A172 (cell line): ENCODE measurements around the gene ADGRG3. TPM values are rescaled to one million over a fixed set of nuclear protein-coding genes. Genes with fewer than 3 reads are reported as not detected.

ENCODE experiments used
- DNase-seq: peaks from one replicate; pipeline ENCODE4 v3.0.0-alpha.2; 2015; ENCODE audit warnings: low spot score
- total RNA-seq: library from RNA; depleted of rRNA; stranded (reverse); fragments of >200 nt; shearing (Covaris generic); gene quantifications from 2 replicates; pipeline ENCODE4 v1.2.3, GENCODE V29; 2014

Gene ADGRG3
- total RNA-seq, 1 experiment from 2014 or later = not detected

GRCh38 chr16:57645691-57646387, 22.3 kb upstream of the ADGRG3 start:
- DNase-seq = peak; percentile 76

- no peak for DNase-seq
Measured at GRCh38 chr16:57646388-57647039, 21.6 kb upstream of the ADGRG3 start.

GRCh38 chr16:57647136-57647875, 20.8 kb upstream of the ADGRG3 start:
- DNase-seq = peak; percentile 53

GRCh38 chr16:57648125-57648524, 20.0 kb upstream of the ADGRG3 start:
- DNase-seq = no peak

GRCh38 chr16:57648581-57649442, 19.3 kb upstream of the ADGRG3 start:
- peak; percentile 87 for DNase-seq

- DNase-seq = no peak
Measured at GRCh38 chr16:57649443-57649751, 18.7 kb upstream of the ADGRG3 start.

- DNase-seq = no peak
Measured at GRCh38 chr16:57649846-57650245, 18.3 kb upstream of the ADGRG3 start.

GRCh38 chr16:57651344-57652333, 16.5 kb upstream of the ADGRG3 start:
- DNase-seq = no peak

- DNase-seq = no peak
Measured at GRCh38 chr16:57652695-57653471, 15.2 kb upstream of the ADGRG3 start.

GRCh38 chr16:57653936-57654335, 14.2 kb upstream of the ADGRG3 start:
- DNase-seq = peak; percentile 54

- DNase-seq = no peak
Measured at GRCh38 chr16:57656342-57656955, 11.7 kb upstream of the ADGRG3 start.

GRCh38 chr16:57657228-57657627, 10.9 kb upstream of the ADGRG3 start:
- DNase-seq = no peak

GRCh38 chr16:57658130-57658877, 9.8 kb upstream of the ADGRG3 start:
- no peak for DNase-seq

GRCh38 chr16:57658878-57659674, 9.0 kb upstream of the ADGRG3 start:
- no peak for DNase-seq

- no peak for DNase-seq
Measured at GRCh38 chr16:57660715-57661463, 7.2 kb upstream of the ADGRG3 start.

GRCh38 chr16:57661510-57661909, 6.6 kb upstream of the ADGRG3 start:
- no peak for DNase-seq
